HG03432 (cell line): Measurements from ENCODE around the gene CCDC88A.

Experiments used
- ATAC-seq: cut with Tn5 transposase; IDR thresholded peaks from one replicate; pipeline ENCODE4 v1.9.1; 2021; ENCODE audit warnings: mild to moderate bottlenecking, moderate library complexity; ENCODE audit not compliant: unreplicated experiment

The CCDC88A gene

GRCh38 chr2:55422876-55423665 is 3.4 kb upstream of the CCDC88A start:
- no peak for ATAC-seq

- no peak for ATAC-seq
Measured at GRCh38 chr2:55421326-55421725, 1.7 kb upstream of the CCDC88A start.

GRCh38 chr2:55420871-55421270 is 1.2 kb upstream of the CCDC88A start:
- no peak for ATAC-seq

GRCh38 chr2:55420439-55420725 is 726 bp upstream of the CCDC88A start:
- ATAC-seq = no peak

GRCh38 chr2:55419233-55419678 is 400 bp downstream of the CCDC88A start:
- ATAC-seq = no peak

GRCh38 chr2:55418512-55419232 is 984 bp downstream of the CCDC88A start:
- ATAC-seq = no peak

- no peak for ATAC-seq
Measured at GRCh38 chr2:55418072-55418471, 1.6 kb downstream of the CCDC88A start.

- ATAC-seq = no peak
Measured at GRCh38 chr2:55416786-55417568, 2.7 kb downstream of the CCDC88A start.

- ATAC-seq = no peak
Measured at GRCh38 chr2:55415300-55415699, 4.4 kb downstream of the CCDC88A start.

- ATAC-seq = peak; percentile 60
Measured at GRCh38 chr2:55408918-55409868, 10.5 kb downstream of the CCDC88A start.

- ATAC-seq = no peak
Measured at GRCh38 chr2:55408098-55408882, 11.4 kb downstream of the CCDC88A start.

- no peak for ATAC-seq
Measured at GRCh38 chr2:55405116-55405515, 14.5 kb downstream of the CCDC88A start.

GRCh38 chr2:55403256-55403998 is 16.2 kb downstream of the CCDC88A start:
- no peak for ATAC-seq

- no peak for ATAC-seq
Measured at GRCh38 chr2:55401124-55401523, 18.5 kb downstream of the CCDC88A start.

- ATAC-seq = no peak
Measured at GRCh38 chr2:55400332-55400731, 19.3 kb downstream of the CCDC88A start.

- ATAC-seq = no peak
Measured at GRCh38 chr2:55399815-55400214, 19.8 kb downstream of the CCDC88A start.

- ATAC-seq = peak; percentile 75
Measured at GRCh38 chr2:55395724-55396605, 23.7 kb downstream of the CCDC88A start.

- no peak for ATAC-seq
Measured at GRCh38 chr2:55391615-55392242, 27.9 kb downstream of the CCDC88A start.
